Breast epithelium (tissue), 4 donors: ENCODE data around the gene SKIC2. TPM values are rescaled to one million over a fixed set of nuclear protein-coding genes. Genes with fewer than 3 reads are reported as not detected.
A peak's percentile ranks its signal among the peaks of the same experiment; 100 is the strongest.
"Not testable (repeated sequence)": the region's sequence is repeated elsewhere in the genome, so short reads cannot be mapped to it uniquely, and the experiment has no call there.

ENCODE experiments used
- DNase-seq, 2 donors: peaks; one replicate each; pipeline ENCODE4 v3.0.0-alpha.2; 2019; ENCODE audit warnings: low spot score in 2 of 2
- H3K27ac ChIP-seq, 2 donors: fragments of 200-600 bp; sonication (generic) in 1 of 2; one replicate each; pipeline ENCODE4 v1.5.1; 2016 to 2019; ENCODE audit warnings: mild to moderate bottlenecking in 1 of 2
- H3K27me3 ChIP-seq, 2 donors: fragments of 200-600 bp; sonication (generic) in 1 of 2; one replicate each; pipeline versions ENCODE4 v1.5.1 to v1.6.0; 2017 to 2019; ENCODE audit warnings: control low read depth in 1 of 2, mild to moderate bottlenecking in 1 of 2
- H3K36me3 ChIP-seq: fragments of 200-600 bp; one replicate; pipeline ENCODE4 v1.5.1; 2019
- H3K4me1 ChIP-seq, 2 donors: fragments of 200-600 bp; sonication (generic); one replicate each; pipeline ENCODE4 v1.5.1; 2016 to 2019; ENCODE audit warnings: control low read depth in 1 of 2
- H3K4me3 ChIP-seq, 3 donors: fragments of 200-600 bp; sonication (generic); 1 replicate in 2 of 3; 2 replicates in 1 of 3; pipeline ENCODE4 v1.5.1; 2016 to 2019; ENCODE audit warnings: mild to moderate bottlenecking in 3 of 3, moderate library complexity in 2 of 3
- H3K9me3 ChIP-seq, 2 donors: fragments of 200-600 bp; sonication (generic) in 1 of 2; one replicate each; pipeline ENCODE4 v1.5.1; 2016 to 2019; ENCODE audit warnings: control low read depth in 1 of 2
- intact Hi-C: fragments of 100-400 bp; cut with DNase I; formaldehyde crosslinking; loops from one replicate; pipeline ENCODE4 v1.15.1; 2023; ENCODE audit warnings: low total_unique reads
- total RNA-seq, 3 donors: library from RNA; depleted of rRNA; stranded (reverse); fragments of >200 nt; gene quantifications; one replicate each; pipeline ENCODE4 v1.1.0, GENCODE V29; 2016

Gene SKIC2
- total RNA-seq, 3 donors from 2014 or later: 30.7 to 46.5 (median 43.9) TPM

- H3K27ac ChIP-seq, H3K4me3 ChIP-seq, H3K36me3 ChIP-seq, DNase-seq, H3K4me1 ChIP-seq, intact Hi-C loops, H3K27me3 ChIP-seq, H3K9me3 ChIP-seq: not testable (repeated sequence)
Observed at GRCh38 chr6:31989363-31989762, 30.4 kb downstream of the SKIC2 start.

DNA sequence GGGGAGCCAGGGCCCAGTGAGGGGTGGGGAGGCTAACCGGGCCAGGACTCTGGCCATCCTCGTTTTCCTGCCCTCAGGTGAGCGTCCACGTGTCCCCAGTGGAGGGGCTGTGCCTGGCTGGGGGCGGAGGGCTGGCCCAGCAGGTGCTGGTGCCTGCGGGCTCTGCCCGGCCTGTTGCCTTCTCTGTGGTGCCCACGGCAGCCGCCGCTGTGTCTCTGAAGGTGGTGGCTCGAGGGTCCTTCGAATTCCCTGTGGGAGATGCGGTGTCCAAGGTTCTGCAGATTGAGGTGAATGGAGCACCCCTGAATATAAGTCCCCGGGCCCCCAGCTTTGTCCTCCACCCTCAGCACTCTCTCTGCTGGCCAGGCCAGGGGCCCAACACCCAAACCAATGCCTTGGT is 35.4 kb downstream of the SKIC2 start:
- H3K27me3 ChIP-seq, H3K36me3 ChIP-seq, H3K4me1 ChIP-seq, H3K27ac ChIP-seq, DNase-seq, H3K4me3 ChIP-seq, intact Hi-C loops, H3K9me3 ChIP-seq: not testable (repeated sequence)

GRCh38 chr6:31996385-31996784 is 37.4 kb downstream of the SKIC2 start:
- H3K27me3 ChIP-seq, DNase-seq, H3K4me3 ChIP-seq, intact Hi-C loops, H3K4me1 ChIP-seq, H3K36me3 ChIP-seq, H3K27ac ChIP-seq, H3K9me3 ChIP-seq: not testable (repeated sequence)

DNA sequence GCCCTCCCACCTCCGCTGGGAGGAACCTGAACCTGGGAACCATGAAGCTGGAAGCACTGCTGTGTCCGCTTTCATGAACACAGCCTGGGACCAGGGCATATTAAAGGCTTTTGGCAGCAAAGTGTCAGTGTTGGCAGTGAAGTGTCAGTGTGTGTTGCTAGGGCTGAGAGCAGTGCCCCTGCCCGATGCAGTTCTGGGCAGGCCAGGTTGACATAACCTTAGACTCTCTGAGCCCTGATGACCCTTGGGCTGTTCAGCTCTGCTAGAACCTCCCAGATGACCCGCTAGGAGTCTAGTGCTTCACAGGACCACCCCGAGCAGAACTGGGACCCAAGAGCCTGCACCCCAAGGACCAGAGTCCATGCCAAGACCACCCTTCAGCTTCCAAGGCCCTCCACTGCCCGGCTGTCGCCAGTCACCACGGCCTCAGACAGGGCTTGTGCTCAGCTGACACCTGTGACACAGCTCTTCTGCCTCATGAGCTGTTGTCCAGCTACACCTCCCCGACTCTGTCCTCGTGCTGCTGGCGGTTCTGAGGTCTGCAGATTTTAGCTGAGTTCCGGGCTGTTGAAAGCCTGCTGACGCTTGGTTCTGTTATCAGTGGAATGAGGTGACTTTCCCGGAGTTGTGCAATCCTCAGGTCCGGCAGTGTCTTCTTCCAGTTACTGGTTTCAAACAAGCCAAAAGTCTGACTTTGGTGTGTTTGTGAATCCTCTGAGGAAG is 43.7 kb downstream of the SKIC2 start:
- H3K36me3 ChIP-seq, H3K4me1 ChIP-seq, H3K4me3 ChIP-seq, intact Hi-C loops, H3K9me3 ChIP-seq, H3K27me3 ChIP-seq, DNase-seq, H3K27ac ChIP-seq: not testable (repeated sequence)

DNA sequence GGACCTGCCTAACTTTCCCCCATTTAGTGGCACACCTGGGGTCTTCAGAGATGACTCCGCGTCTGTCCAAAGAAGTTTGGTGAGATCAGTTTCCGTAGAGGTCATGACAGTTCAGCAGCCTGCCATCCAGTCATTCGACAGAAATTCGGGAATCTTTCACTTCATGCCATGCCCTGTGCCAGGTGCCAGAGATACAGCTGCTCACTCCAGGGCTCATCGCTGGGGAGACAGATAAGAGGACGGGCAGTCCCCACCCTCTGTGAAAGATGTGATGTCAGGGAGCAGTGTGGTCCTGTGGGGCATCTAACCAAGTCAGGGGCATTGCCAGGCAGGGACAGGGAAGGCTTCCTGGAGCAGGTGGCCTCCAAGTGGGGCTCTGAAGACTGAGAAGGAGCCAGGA is 44.3 kb downstream of the SKIC2 start:
- H3K27me3 ChIP-seq, intact Hi-C loops, H3K36me3 ChIP-seq, DNase-seq, H3K27ac ChIP-seq, H3K4me3 ChIP-seq, H3K9me3 ChIP-seq, H3K4me1 ChIP-seq: not testable (repeated sequence)

DNA sequence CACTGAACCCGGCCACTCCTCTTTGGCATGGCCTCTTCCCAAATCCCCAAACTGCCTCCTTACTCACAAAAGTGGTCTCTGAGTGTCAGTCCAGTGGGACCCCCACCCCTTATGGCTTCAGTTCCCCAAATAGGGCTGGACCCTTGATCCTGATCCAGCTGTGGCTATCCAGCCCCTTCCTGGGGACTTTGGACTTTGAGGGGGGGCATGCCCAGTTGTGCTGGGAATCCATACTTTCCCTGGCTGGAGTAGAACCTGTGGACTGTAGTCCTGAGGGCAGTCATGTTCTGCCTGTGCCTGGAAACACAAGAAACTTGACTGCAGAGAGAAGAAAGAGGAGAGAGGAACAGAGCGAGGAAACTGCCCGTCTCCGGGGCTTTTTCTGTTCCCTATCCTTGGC is 45.4 kb downstream of the SKIC2 start:
- intact Hi-C loops: not testable (repeated sequence)

GRCh38 chr6:32004864-32005537 is 46.0 kb downstream of the SKIC2 start:
- intact Hi-C loops: not testable (repeated sequence)
- DNase-seq: peak in 1 of 2 donors; percentile 50

More for the DNA sequence above, 45.4 kb downstream of the SKIC2 start:
- not testable (repeated sequence) for H3K4me3 ChIP-seq, H3K9me3 ChIP-seq, H3K27ac ChIP-seq, H3K27me3 ChIP-seq, H3K4me1 ChIP-seq, H3K36me3 ChIP-seq
- DNase-seq: peak in 1 of 2 donors; percentile 5

GRCh38 chr6:32005538-32005880 is 46.5 kb downstream of the SKIC2 start:
- peak overlapping the region in 1 of 2 donors; percentile 40 for H3K27ac ChIP-seq
- peak in 1 of 2 donors; percentile 17 for DNase-seq
- H3K4me3 ChIP-seq, intact Hi-C loops, H3K4me1 ChIP-seq, H3K36me3 ChIP-seq, H3K9me3 ChIP-seq, H3K27me3 ChIP-seq: not testable (repeated sequence)

More at GRCh38 chr6:32004864-32005537, 46.0 kb downstream of the SKIC2 start:
- not testable (repeated sequence) for H3K4me3 ChIP-seq, H3K9me3 ChIP-seq, H3K36me3 ChIP-seq, H3K4me1 ChIP-seq, H3K27me3 ChIP-seq
- H3K27ac ChIP-seq: peak overlapping the region in 1 of 2 donors; percentile 40

- H3K27me3 ChIP-seq, H3K27ac ChIP-seq, intact Hi-C loops, H3K4me3 ChIP-seq, H3K36me3 ChIP-seq, H3K9me3 ChIP-seq, H3K4me1 ChIP-seq: not testable (repeated sequence)
- peak in 1 of 2 donors; percentile 44 for DNase-seq
Observed at GRCh38 chr6:32005991-32006529, 47.1 kb downstream of the SKIC2 start.

DNA sequence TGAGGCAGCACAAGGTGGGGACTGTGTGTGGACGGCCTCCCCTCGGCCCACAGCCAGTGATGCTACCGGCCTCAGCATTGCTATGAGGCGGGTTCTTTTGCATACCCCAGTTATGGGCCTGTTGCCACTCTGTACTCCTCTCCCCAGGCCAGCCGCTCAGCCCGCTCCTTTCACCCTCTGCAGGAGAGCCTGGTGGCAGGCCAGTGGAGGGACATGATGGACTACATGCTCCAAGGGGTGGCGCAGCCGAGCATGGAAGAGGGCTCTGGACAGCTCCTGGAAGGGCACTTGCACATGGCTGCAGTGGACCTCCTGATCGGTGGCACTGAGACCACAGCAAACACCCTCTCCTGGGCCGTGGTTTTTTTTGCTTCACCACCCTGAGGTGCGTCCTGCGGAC is 48.1 kb downstream of the SKIC2 start:
- H3K4me1 ChIP-seq, intact Hi-C loops, H3K27me3 ChIP-seq, H3K9me3 ChIP-seq, H3K27ac ChIP-seq, H3K4me3 ChIP-seq, H3K36me3 ChIP-seq: not testable (repeated sequence)
- peak in 1 of 2 donors; percentile 22 for DNase-seq

DNA sequence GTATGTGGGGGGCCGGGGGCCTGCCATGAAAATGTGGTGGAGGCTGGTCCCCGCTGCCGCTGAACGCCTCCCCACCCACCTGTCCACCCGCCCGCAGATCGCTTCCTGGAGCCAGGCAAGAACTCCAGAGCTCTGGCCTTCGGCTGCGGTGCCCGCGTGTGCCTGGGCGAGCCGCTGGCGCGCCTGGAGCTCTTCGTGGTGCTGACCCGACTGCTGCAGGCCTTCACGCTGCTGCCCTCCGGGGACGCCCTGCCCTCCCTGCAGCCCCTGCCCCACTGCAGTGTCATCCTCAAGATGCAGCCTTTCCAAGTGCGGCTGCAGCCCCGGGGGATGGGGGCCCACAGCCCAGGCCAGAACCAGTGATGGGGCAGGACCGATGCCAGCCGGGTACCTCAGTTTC is 49.1 kb downstream of the SKIC2 start:
- intact Hi-C loops, H3K27me3 ChIP-seq, H3K27ac ChIP-seq, H3K4me1 ChIP-seq, H3K4me3 ChIP-seq, H3K36me3 ChIP-seq, DNase-seq, H3K9me3 ChIP-seq: not testable (repeated sequence)

DNA sequence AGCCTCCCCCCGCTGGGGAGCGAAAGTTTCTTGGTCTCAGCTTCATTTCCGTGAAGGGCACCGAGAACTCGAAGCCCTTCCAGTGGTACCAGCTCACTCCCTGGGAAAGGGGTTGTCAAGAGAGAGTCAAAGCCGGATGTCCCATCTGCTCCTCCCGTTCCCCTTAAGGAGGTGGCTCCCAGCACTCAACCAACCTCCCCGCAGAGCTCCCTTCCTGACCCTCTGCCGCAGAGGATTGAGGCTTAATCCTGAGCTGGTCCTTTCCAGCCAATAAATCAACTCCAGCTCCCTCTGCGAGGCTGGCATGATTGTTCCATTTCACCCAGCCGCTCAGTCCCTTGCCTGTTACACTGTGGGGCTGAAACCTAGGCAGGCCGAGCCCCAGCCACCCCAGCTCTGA is 49.6 kb downstream of the SKIC2 start:
- DNase-seq, intact Hi-C loops: not testable (repeated sequence)

GRCh38 chr6:32009537-32009936 is 50.6 kb downstream of the SKIC2 start:
- DNase-seq: peak in 1 of 2 donors; percentile 19
- H3K27ac ChIP-seq, H3K36me3 ChIP-seq, H3K27me3 ChIP-seq, intact Hi-C loops, H3K9me3 ChIP-seq, H3K4me1 ChIP-seq, H3K4me3 ChIP-seq: not testable (repeated sequence)

More for the DNA sequence above, 49.6 kb downstream of the SKIC2 start:
- H3K27me3 ChIP-seq, H3K4me1 ChIP-seq, H3K36me3 ChIP-seq, H3K27ac ChIP-seq, H3K4me3 ChIP-seq, H3K9me3 ChIP-seq: not testable (repeated sequence)
